Type B pancreatic cell (in vitro differentiated cells): ENCODE data around the gene DNMT3A. TPM values are rescaled to one million over a fixed set of nuclear protein-coding genes. Genes with fewer than 3 reads are reported as not detected.
A peak's percentile ranks its signal among the peaks of the same experiment; 100 is the strongest.

Experiments
- DNase-seq: peaks from one replicate; pipeline ENCODE4 v3.0.0; 2021; ENCODE audit warnings: mixed read lengths; ENCODE audit not compliant: unreplicated experiment; ENCODE audit errors: extremely low spot score
- H3K27ac Mint-ChIP-seq: 2 replicates; pipeline ENCODE4 v1.8.0; 2021; ENCODE audit warnings: mild to moderate bottlenecking, mixed read lengths
- H3K27me3 Mint-ChIP-seq: 2 replicates; pipeline ENCODE4 v1.8.0; 2021; ENCODE audit warnings: mixed read lengths
- H3K36me3 Mint-ChIP-seq: 2 replicates; pipeline ENCODE4 v1.8.0; 2021; ENCODE audit warnings: mixed read lengths
- H3K4me1 Mint-ChIP-seq: one replicate; pipeline ENCODE4 v1.8.0; 2021; ENCODE audit warnings: mixed read lengths; ENCODE audit not compliant: unreplicated experiment
- H3K4me3 Mint-ChIP-seq: 2 replicates; pipeline ENCODE4 v1.8.0; 2021; ENCODE audit warnings: mild to moderate bottlenecking, mixed read lengths
- H3K9me3 Mint-ChIP-seq: 2 replicates; pipeline ENCODE4 v1.8.0; 2021; ENCODE audit warnings: mixed read lengths
- total RNA-seq: library from RNA; stranded (reverse); gene quantifications from 2 replicates; pipeline ENCODE4 v1.2.1, GENCODE V29; 2021; ENCODE audit warnings: low replicate concordance
- TF ChIP-seq, protein P1 (sequence below): fragments of 200-600 bp; sonication (generic); conservative IDR thresholded peaks from 2 replicates; pipeline ENCODE4 v1.5.0; 2021; ENCODE audit warnings: antibody characterized with exemption, mild to moderate bottlenecking

The DNMT3A gene
- total RNA-seq, 1 donor from 2014 or later: 139 TPM

DNA sequence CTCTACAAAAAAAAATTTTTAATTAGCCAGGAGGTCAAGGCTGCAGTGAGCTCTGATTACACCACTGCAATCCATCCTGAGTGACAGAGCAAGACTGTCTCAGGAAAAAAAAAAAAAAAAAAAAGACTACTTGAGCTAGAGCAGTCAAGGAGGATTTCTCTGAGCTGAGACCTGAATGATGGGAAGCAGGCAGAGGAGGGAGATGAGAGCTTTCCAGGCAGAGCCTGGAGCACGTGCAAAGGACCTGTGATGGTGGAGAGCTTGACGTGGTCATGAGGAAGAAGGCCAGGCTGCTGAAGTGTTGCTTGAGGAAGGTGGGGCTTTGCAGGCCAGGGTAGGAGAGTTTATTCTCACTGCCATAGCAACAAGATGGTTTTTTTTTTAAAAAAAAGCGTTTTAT, 121.4 kb downstream of the DNMT3A start:
- H3K27me3 Mint-ChIP-seq: no peaks in the 10 kb centered on the region
- DNase-seq: no peak
- peaks cover 19% of the 10 kb centered on the region for H3K4me1 Mint-ChIP-seq
- H3K4me3 Mint-ChIP-seq: no peak overlapping the region
- no peaks in the 10 kb centered on the region for H3K9me3 Mint-ChIP-seq
- TF ChIP-seq, protein P1, sequence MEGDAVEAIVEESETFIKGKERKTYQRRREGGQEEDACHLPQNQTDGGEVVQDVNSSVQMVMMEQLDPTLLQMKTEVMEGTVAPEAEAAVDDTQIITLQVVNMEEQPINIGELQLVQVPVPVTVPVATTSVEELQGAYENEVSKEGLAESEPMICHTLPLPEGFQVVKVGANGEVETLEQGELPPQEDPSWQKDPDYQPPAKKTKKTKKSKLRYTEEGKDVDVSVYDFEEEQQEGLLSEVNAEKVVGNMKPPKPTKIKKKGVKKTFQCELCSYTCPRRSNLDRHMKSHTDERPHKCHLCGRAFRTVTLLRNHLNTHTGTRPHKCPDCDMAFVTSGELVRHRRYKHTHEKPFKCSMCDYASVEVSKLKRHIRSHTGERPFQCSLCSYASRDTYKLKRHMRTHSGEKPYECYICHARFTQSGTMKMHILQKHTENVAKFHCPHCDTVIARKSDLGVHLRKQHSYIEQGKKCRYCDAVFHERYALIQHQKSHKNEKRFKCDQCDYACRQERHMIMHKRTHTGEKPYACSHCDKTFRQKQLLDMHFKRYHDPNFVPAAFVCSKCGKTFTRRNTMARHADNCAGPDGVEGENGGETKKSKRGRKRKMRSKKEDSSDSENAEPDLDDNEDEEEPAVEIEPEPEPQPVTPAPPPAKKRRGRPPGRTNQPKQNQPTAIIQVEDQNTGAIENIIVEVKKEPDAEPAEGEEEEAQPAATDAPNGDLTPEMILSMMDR: no peak
- H3K36me3 Mint-ChIP-seq: no peaks in the 10 kb centered on the region
- H3K27ac Mint-ChIP-seq: no peak overlapping the region

DNA sequence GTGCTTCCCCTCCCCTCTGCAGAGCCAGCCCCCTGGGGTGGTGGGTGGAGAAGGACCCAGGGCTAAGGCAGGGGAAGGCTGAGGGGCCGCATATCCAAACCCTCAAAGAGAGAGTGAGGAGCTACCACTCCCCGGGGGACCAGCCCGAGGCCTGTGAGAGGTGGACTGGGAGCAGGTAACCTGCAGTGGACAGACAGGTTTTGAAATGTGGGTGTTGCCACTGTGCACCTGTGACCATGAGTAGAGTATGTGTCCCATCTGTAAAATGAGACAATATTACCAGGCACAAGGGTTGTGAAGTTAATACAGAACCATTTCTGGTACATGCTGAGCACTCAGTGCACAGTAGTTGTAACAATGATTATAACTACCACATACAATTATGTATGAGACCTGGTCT, 122.1 kb downstream of the DNMT3A start:
- H3K27ac Mint-ChIP-seq: peak overlapping the region; percentile 56
- peaks cover 19% of the 10 kb centered on the region for H3K4me1 Mint-ChIP-seq
- H3K4me3 Mint-ChIP-seq: no peak overlapping the region
- DNase-seq: no peak
- TF ChIP-seq, protein P1: no peak
- no peaks in the 10 kb centered on the region for H3K27me3 Mint-ChIP-seq
- H3K9me3 Mint-ChIP-seq: no peaks in the 10 kb centered on the region
- H3K36me3 Mint-ChIP-seq: no peaks in the 10 kb centered on the region

DNA sequence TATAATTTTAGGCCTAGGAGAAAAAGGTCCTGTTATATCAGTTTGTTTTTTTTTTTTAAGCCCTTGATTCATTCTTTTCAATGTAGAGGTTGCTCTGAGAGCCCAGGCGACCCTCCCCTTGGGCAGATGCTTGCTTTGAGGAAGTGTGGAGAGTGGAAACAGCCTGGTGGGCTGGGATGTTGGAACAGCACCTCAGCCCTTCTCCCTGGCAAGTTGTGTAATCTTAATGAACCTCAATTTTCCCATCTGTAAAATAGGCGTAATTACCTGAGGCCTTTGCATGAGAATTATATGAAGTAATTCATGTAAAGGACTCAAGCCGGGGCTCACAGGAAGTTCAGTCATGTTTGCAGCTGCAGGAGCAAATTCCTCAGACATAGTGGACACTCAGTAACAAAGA, 123.6 kb downstream of the DNMT3A start:
- DNase-seq: no peak
- TF ChIP-seq, protein P1: no peak
- H3K36me3 Mint-ChIP-seq: no peaks in the 10 kb centered on the region
- no peak overlapping the region for H3K27ac Mint-ChIP-seq
- H3K4me3 Mint-ChIP-seq: no peak overlapping the region
- no peaks in the 10 kb centered on the region for H3K27me3 Mint-ChIP-seq
- no peaks in the 10 kb centered on the region for H3K9me3 Mint-ChIP-seq
- peaks cover 21% of the 10 kb centered on the region for H3K4me1 Mint-ChIP-seq

DNA sequence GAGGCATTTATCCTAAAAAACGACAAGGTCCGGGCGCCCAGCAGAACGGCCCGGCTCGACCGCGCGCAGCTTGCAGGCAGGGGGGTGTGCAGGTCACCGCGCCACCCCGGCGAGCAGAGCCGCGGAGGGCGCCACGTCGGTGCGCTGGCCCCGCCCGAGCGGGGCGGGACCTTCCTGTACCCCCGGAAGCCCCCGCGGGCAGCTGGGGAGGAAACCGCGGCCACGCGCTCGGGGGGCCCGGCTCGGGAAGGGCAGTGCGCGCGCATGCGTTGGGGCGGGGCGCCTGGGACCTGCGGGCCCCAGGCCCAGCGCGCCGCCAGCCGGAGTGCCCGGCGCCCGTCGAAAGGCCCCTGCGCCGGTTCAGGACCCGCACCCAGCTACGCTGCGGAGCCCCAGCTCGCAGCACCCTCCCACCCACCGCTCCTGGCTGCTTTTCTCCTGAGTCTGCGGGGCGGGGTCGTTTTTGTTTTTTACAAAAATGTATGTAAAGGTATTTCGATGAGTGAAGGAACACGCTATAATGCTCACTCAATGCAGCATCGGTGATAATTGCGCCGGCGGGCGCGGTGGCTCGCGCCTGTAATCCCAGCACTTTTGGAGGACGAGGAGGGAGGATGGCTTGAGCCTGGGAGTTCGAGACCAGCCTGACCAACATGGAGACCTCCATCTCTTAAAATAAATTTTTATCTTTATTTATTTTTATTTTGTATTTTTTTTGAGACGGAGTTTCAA, 125.6 kb downstream of the DNMT3A start:
- Mint-ChIP-seq H3K9me3 (no peaks in the 10 kb centered on the region), H3K27ac (peak overlapping the region; percentile 62), H3K4me1 (peaks cover 24% of the 10 kb centered on the region), H3K4me3 (peak overlapping the region; percentile 78), H3K27me3 (no peaks in the 10 kb centered on the region), H3K36me3 (no peaks in the 10 kb centered on the region)
- TF ChIP-seq, protein P1: no peak
- peak; percentile 83 for DNase-seq

DNA sequence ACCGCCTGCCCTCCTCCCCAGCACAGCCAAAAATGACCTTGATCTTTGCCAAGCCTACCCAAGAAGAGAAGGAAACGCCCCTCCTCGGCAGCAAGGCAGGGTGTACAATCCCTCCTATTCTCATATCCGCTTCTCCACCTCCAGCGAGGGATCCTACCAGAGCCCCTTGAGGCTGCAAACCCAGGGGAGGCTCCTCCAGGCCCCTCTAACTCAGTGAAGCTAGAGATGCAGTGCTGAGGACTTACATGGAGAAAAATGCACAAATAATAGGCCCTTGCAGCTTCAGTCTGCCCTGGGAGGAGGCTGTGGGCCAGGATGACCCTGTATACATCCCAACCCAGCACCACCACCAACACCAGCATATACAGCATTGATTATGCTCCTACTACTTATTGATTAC, 126.5 kb downstream of the DNMT3A start:
- Mint-ChIP-seq H3K36me3 (no peaks in the 10 kb centered on the region), H3K4me1 (peaks cover 22% of the 10 kb centered on the region), H3K9me3 (no peaks in the 10 kb centered on the region), H3K4me3 (peak overlapping the region; percentile 76), H3K27ac (peak overlapping the region; percentile 62), H3K27me3 (no peaks in the 10 kb centered on the region)
- DNase-seq: no peak
- TF ChIP-seq, protein P1: no peak
